Prostate gland (tissue), 2 donors: Measurements from ENCODE around the gene IFNAR1.

Experiments used
- POLR2A ChIP-seq: fragments of 450-650 bp; IDR thresholded peaks from one replicate; pipeline ENCODE4 v1.6.1; 2016; ENCODE audit warnings: antibody characterized with exemption, mild to moderate bottlenecking
- POLR2AphosphoS5 ChIP-seq: sonication (generic); formaldehyde crosslinking; IDR thresholded peaks from one replicate; pipeline ENCODE4 v1.6.1; 2017; ENCODE audit warnings: antibody characterized with exemption
- TF ChIP-seq, protein P1 (sequence below), 4 experiments: fragments of 200-600 bp in 2 of 4; fragments of 450-650 bp in 2 of 4; sonication (generic) in 2 of 4; IDR thresholded peaks; 1 replicate in 3 of 4; 2 replicates in 1 of 4; pipeline ENCODE4 v1.5.1; 2016 to 2019; ENCODE audit warnings: antibody characterized with exemption in 4 of 4, mild to moderate bottlenecking in 2 of 4, moderate library complexity in 2 of 4

GRCh38 chr21:33286076-33286475, 38.7 kb upstream of the IFNAR1 start:
- TF ChIP-seq, protein P1, sequence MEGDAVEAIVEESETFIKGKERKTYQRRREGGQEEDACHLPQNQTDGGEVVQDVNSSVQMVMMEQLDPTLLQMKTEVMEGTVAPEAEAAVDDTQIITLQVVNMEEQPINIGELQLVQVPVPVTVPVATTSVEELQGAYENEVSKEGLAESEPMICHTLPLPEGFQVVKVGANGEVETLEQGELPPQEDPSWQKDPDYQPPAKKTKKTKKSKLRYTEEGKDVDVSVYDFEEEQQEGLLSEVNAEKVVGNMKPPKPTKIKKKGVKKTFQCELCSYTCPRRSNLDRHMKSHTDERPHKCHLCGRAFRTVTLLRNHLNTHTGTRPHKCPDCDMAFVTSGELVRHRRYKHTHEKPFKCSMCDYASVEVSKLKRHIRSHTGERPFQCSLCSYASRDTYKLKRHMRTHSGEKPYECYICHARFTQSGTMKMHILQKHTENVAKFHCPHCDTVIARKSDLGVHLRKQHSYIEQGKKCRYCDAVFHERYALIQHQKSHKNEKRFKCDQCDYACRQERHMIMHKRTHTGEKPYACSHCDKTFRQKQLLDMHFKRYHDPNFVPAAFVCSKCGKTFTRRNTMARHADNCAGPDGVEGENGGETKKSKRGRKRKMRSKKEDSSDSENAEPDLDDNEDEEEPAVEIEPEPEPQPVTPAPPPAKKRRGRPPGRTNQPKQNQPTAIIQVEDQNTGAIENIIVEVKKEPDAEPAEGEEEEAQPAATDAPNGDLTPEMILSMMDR (IDR thresholded peaks at IDR 0.05): no peak
- TF ChIP-seq POLR2A: no peak
- no peak for TF ChIP-seq POLR2AphosphoS5
